Kasumi-1 (cell line): Measurements from ENCODE around the gene DENND10.
"Not testable (repeated sequence)": the region's sequence is repeated elsewhere in the genome, so short reads cannot be mapped to it uniquely, and the experiment has no call there.

Experiments
- DNase-seq, 2 experiments: peaks; one replicate each; lab custom pipeline; 2025; lab: John Stamatoyannopoulos, UW

DENND10 gene

GRCh38 chr10:119103903-119104653 is at the start of gene DENND10:
TSS of gene DENND10 (plus strand) at chr10:119104113. CDS start at chr10:119104143, 30 bp downstream.
- peak; percentile 66 to 76 for DNase-seq

GRCh38 chr10:119055472-119055871 is 48.4 kb upstream of the DENND10 start:
- DNase-seq, result no peak

GRCh38 chr10:119058010-119058409 is 45.9 kb upstream of the DENND10 start:
- no peak for DNase-seq

- DNase-seq, result no peak
Observed at GRCh38 chr10:119059557-119059956, 44.4 kb upstream of the DENND10 start.

- DNase-seq, result no peak
Observed at GRCh38 chr10:119060107-119060506, 43.8 kb upstream of the DENND10 start.

GRCh38 chr10:119061352-119061751 is 42.6 kb upstream of the DENND10 start:
- no peak for DNase-seq

GRCh38 chr10:119061926-119062325 is 42.0 kb upstream of the DENND10 start:
- DNase-seq, result no peak

- no peak for DNase-seq
Observed at GRCh38 chr10:119070395-119071165, 33.3 kb upstream of the DENND10 start.

- DNase-seq, result no peak
Observed at GRCh38 chr10:119073584-119073983, 30.3 kb upstream of the DENND10 start.

- peak in 1 of 2 experiments; percentile 39 for DNase-seq
Observed at GRCh38 chr10:119078422-119079179, 25.3 kb upstream of the DENND10 start.

GRCh38 chr10:119079599-119080520 is 24.1 kb upstream of the DENND10 start:
- peak; percentile 61 to 75 for DNase-seq

GRCh38 chr10:119080521-119081259 is 23.2 kb upstream of the DENND10 start, which contains the start of gene EIF3A:
TSS of gene EIF3A (minus strand) at chr10:119080817. CDS start at chr10:119080676, 141 bp downstream.
- DNase-seq, result peak; percentile 92 to 93

GRCh38 chr10:119084896-119085295 is 19.0 kb upstream of the DENND10 start:
- DNase-seq, result no peak

GRCh38 chr10:119087271-119087882 is 16.5 kb upstream of the DENND10 start:
- DNase-seq, result no peak

GRCh38 chr10:119090026-119090795 is 13.7 kb upstream of the DENND10 start:
- DNase-seq, result no peak

- no peak for DNase-seq
Observed at GRCh38 chr10:119090968-119091367, 12.9 kb upstream of the DENND10 start.

- DNase-seq, result no peak
Observed at GRCh38 chr10:119095640-119096039, 8.3 kb upstream of the DENND10 start.

GRCh38 chr10:119096641-119097415 is 7.1 kb upstream of the DENND10 start:
- DNase-seq, result not testable (repeated sequence)
